GM10248 (cell line): ENCODE results near the gene KRTAP9-9.
"Not testable (repeated sequence)": the region's sequence is repeated elsewhere in the genome, so short reads cannot be mapped to it uniquely, and the experiment has no call there.

ENCODE experiments used
- CTCF ChIA-PET: fragments of 300-600 bp; sonication (Branson Sonifier 250); formaldehyde crosslinking; extraction: SDS; loops from one replicate; lab custom pipeline; 2021; ENCODE audit warnings: antibody characterized with exemption; lab: Yijun Ruan, JAX
- POLR2A ChIA-PET: fragments of 350-650 bp; sonication (Branson Sonifier 250); formaldehyde crosslinking; extraction: SDS; loops from one replicate; lab custom pipeline; 2020; ENCODE audit warnings: antibody characterized with exemption; lab: Yijun Ruan, JAX
- DNase-seq: peaks from one replicate; pipeline ENCODE4 v3.0.0; 2012; ENCODE audit errors: extremely low spot score
- TF ChIP-seq, protein P1 (sequence below): IDR thresholded peaks from 2 replicates; pipeline ENCODE4 v1.5.1; 2012; ENCODE audit warnings: mild to moderate bottlenecking, low read depth; ENCODE audit errors: extremely low read depth, missing control alignments, control extremely low read depth

KRTAP9-9 gene

DNA sequence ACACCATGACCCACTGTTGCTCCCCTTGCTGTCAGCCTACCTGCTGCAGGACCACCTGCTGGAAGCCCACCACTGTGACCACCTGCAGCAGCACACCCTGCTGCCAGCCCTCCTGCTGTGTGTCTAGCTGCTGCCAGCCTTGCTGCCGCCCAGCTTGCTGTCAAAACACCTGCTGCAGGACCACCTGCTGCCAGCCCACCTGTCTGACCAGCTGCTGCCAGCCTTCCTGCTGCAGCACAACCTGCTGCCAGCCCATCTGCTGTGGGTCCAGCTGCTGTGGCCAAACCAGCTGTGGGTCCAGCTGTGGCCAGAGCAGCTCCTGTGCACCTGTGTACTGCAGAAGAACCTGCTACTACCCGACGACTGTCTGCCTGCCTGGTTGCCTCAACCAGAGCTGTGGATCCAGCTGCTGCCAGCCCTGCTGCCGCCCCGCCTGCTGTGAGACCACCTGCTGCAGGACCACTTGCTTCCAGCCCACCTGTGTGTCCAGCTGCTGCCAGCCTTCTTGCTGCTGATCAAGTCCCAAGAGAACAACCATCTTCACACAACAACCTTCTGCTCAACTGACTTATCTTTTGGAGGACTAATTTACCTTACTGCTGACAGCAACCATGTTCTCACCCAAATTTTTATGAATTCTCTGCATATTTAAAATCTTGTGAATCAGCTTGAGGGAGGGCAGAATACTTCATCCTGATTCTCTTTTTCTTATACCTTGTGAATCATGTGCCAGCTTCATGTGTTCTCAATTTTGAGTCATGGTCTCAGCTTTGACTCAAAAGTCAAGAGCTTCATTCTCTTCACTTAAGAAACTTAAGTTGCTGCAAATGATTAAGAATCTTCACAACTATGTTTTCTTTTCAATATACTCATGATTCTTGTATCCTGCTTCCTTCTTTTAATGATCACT is at the start of gene KRTAP9-9:
KRTAP9-9 (plus strand) TSS at position 4 of the 910 bp plus-strand sequence.
- CTCF ChIA-PET, POLR2A ChIA-PET: not testable (repeated sequence)
- peak; percentile 0 for DNase-seq

DNA sequence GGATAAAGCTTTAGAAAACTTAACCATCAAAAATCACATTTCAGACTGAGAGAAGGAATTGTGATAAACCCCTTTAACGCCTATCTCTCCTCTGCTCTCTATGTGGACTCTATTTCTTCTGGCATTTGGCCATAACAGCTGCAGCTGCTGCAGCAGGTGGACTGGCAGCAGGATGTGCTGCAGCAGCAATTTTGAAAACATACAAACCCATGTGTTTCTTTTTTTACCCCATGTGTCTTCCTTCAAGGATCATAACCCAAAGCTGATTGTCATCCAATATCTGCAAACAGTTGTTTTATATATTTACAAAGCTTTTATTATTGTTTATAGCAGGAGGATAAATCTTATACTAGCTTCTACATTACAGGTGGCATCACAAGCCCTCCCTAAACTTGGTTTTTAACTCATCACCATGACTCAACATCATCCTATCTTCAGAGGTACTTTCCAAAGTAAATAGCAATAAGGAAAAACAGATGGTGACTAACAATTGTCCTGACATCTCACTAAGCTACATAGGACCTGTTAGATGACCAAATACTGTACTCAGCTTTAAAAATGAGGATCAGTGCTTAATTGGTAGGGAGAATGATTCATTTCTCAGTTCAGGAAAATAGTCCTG is 43.2 kb upstream of the KRTAP9-9 start:
- TF ChIP-seq, protein P1, sequence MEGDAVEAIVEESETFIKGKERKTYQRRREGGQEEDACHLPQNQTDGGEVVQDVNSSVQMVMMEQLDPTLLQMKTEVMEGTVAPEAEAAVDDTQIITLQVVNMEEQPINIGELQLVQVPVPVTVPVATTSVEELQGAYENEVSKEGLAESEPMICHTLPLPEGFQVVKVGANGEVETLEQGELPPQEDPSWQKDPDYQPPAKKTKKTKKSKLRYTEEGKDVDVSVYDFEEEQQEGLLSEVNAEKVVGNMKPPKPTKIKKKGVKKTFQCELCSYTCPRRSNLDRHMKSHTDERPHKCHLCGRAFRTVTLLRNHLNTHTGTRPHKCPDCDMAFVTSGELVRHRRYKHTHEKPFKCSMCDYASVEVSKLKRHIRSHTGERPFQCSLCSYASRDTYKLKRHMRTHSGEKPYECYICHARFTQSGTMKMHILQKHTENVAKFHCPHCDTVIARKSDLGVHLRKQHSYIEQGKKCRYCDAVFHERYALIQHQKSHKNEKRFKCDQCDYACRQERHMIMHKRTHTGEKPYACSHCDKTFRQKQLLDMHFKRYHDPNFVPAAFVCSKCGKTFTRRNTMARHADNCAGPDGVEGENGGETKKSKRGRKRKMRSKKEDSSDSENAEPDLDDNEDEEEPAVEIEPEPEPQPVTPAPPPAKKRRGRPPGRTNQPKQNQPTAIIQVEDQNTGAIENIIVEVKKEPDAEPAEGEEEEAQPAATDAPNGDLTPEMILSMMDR = no peak
- POLR2A ChIA-PET = no interaction called here
- DNase-seq = no peak
- CTCF ChIA-PET = no interaction called here

DNA sequence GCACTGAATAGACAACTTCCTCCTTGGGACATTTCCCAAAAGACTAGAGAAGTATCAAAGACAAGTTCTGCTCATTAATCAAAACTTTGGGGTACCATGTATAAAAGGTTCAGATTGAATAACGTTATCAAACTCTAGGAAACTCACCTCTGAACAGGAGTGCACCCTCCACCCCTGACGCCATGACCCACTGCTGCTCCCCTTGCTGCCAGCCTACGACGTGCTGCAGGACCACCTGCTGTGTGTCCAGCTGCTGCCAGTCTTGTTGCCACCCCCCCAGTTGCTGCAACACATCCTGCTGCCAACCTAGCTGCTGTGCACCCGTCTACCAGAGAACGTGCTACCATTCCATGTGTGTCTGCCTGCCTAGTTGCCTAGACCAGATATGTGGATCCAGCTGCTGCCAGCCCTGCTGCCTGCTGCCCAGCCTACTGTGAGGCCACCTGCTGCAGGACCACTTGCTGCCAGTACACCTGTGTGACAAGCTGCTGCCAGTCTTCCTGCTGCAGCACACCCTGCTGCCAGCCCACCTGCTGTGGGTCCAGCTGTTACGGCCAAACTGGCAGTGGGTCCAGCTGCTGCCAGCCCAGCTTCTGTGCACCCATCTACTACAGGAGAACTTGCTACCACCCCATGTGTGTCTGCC is 42.5 kb upstream of the KRTAP9-9 start:
- POLR2A ChIA-PET = interaction anchor here (0.7 kb wide), 1 partner anchor 18 kb away, joined by 7 read pairs; no protein-coding TSS in a partner anchor
- no peak for DNase-seq
- TF ChIP-seq, protein P1 = no peak
- CTCF ChIA-PET = no interaction called here

DNA sequence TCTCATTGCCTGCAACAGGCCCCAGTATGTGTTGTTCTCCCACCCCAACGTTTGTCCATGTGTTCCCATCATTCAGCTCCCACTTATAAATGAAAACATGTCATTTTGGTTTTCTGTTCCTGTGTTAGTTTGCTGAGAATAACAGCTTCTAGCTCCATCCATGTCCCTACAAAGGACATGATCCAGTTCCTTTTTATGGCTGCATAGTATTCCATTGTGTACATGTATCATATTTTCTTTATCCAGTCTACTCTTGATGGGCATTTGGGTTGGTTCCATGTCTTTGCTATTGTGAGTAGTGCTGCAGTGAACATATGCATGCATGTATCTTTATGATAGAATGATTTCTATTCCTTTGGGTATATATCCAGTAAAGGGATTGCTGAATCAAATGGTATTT is 39.5 kb upstream of the KRTAP9-9 start:
- DNase-seq = no peak
- ChIA-PET POLR2A (no interaction called here), CTCF (no interaction called here)
- TF ChIP-seq, protein P1 = no peak

DNA sequence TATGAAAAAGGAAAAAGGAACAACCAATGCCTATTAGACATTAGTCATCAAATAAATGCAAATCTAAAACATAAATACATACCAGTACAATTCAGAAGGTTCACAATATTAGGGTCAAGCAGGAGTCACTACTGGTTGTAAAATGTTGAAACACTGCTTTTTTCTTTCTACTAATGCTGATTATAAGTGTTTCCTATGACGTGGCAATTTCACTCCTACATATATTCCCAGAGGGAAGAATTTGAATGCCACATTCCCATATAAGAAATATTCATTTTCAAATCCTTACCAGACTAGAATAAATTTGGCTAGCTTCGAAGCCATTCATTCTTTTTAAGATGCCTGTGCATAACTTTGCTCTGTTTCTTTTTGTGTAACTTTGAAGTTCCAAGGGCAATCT is 31.4 kb upstream of the KRTAP9-9 start:
- DNase-seq = no peak
- ChIA-PET POLR2A (no interaction called here), CTCF (no interaction called here)
- TF ChIP-seq, protein P1 = no peak

- TF ChIP-seq, protein P1 = no peak
- DNase-seq = no peak
- CTCF ChIA-PET = no interaction called here
- POLR2A ChIA-PET = no interaction called here
Measured at GRCh38 chr17:41226051-41226450, 29.1 kb upstream of the KRTAP9-9 start.

GRCh38 chr17:41226598-41227095 is 28.5 kb upstream of the KRTAP9-9 start, which contains the start of gene KRTAP9-2:
KRTAP9-2 (plus strand) TSS chr17:41226648; CDS start chr17:41226655, 7 bp downstream.
- POLR2A ChIA-PET, DNase-seq, CTCF ChIA-PET: not testable (repeated sequence)
